HG02642 (cell line): Measurements from ENCODE around the gene GGTLC2.
"Not testable (repeated sequence)": the region's sequence is repeated elsewhere in the genome, so short reads cannot be mapped to it uniquely, and the experiment has no call there.

Experiments
- ATAC-seq: cut with Tn5 transposase; IDR thresholded peaks from one replicate; pipeline ENCODE4 v1.9.1; 2021; ENCODE audit warnings: mild to moderate bottlenecking; ENCODE audit not compliant: unreplicated experiment, poor library complexity

The GGTLC2 gene

DNA sequence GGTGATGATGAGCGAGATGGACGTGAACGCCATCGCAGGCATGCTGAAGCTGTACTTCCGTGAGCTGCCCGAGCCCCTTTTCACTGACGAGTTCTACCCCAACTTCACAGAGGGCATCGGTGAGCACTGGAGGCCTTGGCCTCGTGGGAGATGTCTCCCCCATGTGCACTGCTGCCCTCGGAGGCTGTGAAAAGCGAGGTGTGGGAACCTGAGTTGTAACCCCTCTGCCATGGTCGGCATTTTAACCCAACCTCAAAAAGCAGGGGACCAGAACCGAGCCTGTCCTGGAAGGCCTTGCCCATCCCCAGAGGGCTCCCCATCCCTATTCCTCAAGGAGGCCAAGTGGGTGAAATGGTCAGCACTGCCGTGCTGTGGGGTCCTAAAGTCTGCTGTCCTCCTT, 10.9 kb upstream of the GGTLC2 start:
- ATAC-seq = not testable (repeated sequence)

GRCh38 chr22:22636260-22636659, 8.2 kb upstream of the GGTLC2 start:
- ATAC-seq = not testable (repeated sequence)

DNA sequence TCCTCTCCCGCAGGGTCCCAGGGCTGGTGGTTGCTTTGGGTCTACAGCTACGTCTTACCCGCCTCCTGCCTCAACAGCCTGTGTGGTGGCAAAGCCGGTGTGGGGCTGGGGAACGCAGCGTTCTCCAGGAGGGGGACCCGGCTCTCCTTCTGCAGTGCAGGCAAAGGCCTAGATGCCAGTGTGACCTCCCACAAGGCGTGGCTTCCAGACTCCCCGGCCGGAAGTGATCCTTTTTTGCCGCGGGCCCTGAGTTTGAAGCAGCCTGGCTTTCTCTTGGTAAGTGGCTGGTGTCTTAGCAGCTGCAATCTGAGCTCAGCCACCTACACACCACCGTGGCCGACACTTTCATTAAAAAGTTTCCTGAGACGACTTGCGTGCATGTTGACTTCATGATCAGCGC, 6.1 kb upstream of the GGTLC2 start:
- ATAC-seq = not testable (repeated sequence)

- ATAC-seq = not testable (repeated sequence)
Measured at GRCh38 chr22:22642255-22642654, 2.2 kb upstream of the GGTLC2 start.

DNA sequence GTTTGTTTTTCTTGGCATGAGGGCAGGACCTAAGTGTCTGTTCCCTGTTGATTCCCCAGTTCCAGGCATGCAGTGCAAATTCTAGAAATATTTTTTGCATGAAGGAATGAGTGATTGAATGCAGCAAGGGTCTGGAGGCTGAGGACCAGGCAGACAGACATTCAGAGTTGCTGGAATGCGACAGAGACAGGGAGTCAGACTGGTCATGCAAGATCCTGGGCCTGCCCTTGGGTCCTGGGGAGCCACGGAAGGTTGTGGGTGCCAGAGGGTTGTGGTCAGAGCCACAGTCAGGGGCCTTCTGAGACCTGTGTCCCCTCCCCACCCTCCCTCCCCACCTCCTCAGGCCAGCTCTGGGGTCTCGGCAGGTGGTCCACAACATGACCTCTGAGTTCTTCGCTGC, 1.6 kb downstream of the GGTLC2 start:
- not testable (repeated sequence) for ATAC-seq

- not testable (repeated sequence) for ATAC-seq
Measured at GRCh38 chr22:22647952-22648351, 3.5 kb downstream of the GGTLC2 start.

DNA sequence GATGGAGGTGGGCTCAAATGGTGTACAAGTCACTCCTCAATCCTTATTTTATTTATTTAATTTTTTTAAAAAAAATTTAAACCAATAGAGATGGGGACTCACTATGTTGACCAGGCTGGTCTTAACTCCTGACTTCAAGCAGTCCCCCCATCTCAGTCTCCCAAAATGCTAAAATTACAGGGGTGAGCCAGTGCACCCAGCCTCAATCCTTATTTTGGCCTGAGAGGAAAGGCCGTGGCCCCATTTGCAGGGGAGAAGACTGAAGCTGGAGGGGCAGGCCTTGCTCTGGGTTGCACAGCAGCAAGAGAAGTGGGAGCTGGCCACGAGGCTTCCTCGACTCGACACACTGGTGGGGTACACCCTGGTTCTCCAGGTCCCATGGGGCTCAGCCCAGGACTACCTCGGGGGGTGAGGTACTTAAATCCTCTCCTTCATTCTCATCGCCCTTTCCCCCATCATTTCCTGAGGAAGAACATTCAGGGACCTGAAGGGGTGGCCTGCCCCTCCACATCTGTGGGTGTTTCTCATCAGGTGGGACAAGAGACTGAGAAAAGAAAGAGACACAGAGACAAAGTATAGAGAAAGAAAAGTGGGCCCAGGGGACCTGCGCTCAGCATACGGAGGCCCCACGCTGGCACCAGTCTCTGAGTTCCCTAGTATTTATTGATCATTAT, 4.6 kb downstream of the GGTLC2 start:
- not testable (repeated sequence) for ATAC-seq

- ATAC-seq = not testable (repeated sequence)
Measured at GRCh38 chr22:22649761-22650160, 5.3 kb downstream of the GGTLC2 start.

DNA sequence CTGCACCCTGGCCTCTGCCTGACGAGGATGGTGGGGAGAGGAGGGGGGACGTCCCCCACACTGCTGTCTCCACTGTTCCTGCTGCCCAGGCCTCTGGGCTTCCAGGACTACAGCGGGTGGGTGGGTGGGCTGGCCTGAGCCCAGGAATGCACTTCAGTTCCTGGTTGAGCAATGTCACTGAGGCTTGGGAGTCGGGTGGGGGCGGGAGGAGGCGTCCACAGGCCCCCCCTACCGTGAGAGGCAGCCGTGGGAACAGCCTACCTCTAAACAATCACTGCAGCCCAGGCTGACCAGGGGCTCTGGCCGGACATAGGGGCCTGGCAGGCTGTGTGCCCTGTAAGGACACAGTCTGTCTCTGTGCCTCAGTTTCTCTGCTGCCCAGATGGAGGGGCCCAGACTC, 6.0 kb downstream of the GGTLC2 start:
- not testable (repeated sequence) for ATAC-seq

- ATAC-seq = not testable (repeated sequence)
Measured at GRCh38 chr22:22650803-22651515, 6.5 kb downstream of the GGTLC2 start.

- not testable (repeated sequence) for ATAC-seq
Measured at GRCh38 chr22:22651593-22651992, 7.2 kb downstream of the GGTLC2 start.

- not testable (repeated sequence) for ATAC-seq
Measured at GRCh38 chr22:22652102-22652501, 7.7 kb downstream of the GGTLC2 start.

- ATAC-seq = not testable (repeated sequence)
Measured at GRCh38 chr22:22652573-22652972, 8.2 kb downstream of the GGTLC2 start.

- not testable (repeated sequence) for ATAC-seq
Measured at GRCh38 chr22:22653677-22654381, 9.4 kb downstream of the GGTLC2 start.

DNA sequence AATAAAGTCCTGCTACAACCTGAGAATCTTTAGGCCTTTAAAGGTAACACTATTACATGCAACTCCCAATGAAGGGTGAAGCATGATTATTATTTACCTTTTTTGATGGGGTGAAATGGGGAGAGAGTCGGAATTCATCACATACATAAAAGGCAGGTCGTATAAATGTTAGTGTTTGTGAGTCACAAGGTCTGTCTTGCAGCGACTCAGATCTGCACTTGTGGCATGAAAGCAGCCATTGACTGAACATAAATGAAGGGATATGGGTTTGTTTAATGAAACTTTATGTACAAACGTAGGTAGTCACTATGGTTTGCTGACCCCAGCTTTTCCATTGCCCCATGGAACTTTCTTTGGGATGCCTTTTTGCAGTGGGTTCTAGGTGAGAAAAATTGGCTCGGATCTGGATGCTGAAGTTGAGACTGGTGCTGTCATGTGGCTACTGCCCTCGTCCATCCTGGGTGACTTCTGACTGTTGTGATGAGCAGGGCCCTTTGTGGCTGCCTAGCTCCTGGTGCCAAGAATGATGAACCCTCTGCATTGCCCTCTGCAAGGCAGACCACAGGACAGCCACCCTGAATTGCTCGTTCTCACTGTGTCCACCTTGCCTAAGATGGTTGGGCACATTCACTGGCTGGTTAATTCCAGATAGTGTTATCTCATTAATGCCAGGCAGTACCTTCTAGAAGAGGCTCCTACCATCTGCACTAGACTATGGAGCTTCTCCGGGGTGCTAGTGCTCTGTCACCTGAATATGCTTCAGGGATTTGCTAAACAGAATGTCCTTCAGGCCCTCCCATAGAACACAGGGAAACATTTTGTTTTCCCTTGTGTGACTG, 11.3 kb downstream of the GGTLC2 start:
- no peak for ATAC-seq

GRCh38 chr22:22657712-22658111, 13.3 kb downstream of the GGTLC2 start:
- no peak for ATAC-seq

DNA sequence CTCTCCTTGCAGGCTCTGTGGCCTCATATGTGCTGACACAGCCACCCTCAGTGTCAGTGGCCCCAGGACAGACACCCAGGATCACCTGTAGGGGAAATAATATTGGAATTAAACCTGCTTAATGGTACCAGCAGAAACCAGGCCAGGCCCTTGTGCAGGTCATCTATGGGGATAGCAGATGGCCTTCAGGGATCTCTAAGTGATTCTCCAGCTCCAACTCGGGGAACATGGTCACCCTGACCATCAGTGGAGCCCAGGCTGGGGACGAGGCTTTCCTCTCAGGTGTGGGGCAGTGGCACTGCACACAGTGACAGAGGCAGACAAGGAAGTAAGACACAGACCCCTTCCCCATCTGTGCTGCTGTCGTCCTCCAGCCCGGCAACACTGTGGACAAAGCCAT, 16.9 kb downstream of the GGTLC2 start:
- no peak for ATAC-seq

DNA sequence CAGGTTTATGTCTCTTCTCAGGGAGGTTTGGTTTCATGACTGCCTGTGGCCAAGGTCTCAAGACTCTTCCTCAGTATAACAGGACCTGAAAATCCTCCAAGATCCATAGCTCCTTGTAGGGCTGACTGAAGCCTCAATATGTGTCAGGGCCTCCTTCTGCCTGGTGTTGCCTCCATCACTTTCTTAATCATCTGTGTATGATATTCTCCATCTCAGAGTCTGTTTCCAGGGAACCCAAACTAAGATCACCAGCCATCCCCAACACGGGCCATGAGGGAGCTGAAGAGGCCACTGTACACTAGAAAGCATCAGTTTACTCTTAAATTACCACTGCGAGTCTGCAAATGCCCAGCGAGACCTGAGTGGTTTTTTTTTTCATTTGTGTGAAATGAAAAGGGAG, 17.7 kb downstream of the GGTLC2 start:
- no peak for ATAC-seq

DNA sequence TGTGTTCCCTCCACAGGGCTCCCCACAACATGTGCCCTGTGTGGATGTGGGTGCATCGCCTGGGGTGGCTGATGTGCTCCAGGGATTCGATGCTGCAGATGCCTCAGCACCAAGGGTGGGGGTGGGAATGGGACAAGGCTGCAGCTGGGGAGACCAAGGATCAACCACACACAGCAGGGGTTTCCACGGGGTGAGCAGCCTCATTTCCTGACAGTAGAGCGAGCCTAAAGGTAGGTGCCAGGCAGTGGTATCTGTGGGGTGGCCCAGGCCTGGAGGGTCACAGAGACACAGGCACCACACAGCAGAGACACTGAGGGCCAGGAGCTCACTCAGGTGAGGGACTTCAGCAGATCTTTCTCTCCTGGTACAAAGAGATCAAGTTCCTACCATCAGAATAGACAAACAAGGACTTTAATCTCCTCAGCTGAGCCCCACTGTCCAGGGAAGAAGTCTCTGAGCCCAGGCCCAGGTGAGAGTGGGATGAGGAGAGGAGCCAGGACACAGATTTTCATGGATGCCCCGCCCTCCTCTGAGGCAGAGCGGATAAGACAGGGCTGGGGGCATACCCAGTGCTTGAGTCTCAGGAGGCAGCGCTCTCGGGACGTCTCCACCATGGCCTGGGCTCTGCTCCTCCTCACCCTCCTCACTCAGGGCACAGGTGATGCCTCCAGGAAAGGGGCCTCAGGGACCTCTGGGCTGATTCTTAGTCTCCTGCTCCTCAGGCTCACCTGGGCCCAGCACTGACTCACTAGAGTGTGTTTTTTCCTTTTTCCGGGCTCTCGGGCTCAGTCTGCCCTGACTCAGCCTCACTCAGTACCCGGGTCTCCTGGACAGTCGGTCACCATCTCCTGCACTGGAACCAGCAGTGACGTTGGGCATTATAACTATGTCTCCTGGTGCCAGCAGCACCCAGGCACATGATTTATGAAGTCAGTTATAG, 19.7 kb downstream of the GGTLC2 start:
- no peak for ATAC-seq
